GM18505 (cell line): ENCODE data around the gene MCU.
"Not testable (repeated sequence)": the region's sequence is repeated elsewhere in the genome, so short reads cannot be mapped to it uniquely, and the experiment has no call there.

Experiments
- ATAC-seq: cut with Tn5 transposase; IDR thresholded peaks from one replicate; pipeline ENCODE4 v1.9.1; 2021; ENCODE audit not compliant: unreplicated experiment
- POLR2A ChIP-seq: IDR thresholded peaks from 4 replicates; pipeline ENCODE4 v1.6.1; 2011; ENCODE audit warnings: borderline replicate concordance; ENCODE audit not compliant: insufficient read depth, insufficient read length; ENCODE audit errors: extremely low read depth

MCU gene

DNA sequence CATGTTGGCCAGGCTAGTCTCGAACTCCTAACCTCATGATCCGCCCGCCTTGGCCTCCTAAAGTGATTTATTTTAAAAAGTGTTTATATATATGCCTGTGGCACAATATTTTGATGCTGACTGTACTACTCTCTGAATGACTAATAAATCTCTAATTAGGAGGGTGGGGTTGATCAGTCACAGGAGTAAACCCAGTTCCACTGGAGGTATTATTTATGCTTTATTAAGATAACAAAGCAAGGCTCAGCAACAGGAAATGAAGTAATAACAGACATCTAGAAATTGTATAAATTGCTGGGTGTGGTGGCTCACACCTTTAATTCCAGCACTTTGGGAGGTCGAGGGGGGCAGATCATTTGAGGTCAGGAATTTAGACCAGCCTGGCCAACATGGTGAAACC, 26.0 kb upstream of the MCU start:
- no peak for ATAC-seq
- no peak for TF ChIP-seq POLR2A

GRCh38 chr10:72667207-72667864, 24.6 kb upstream of the MCU start:
- no peak for TF ChIP-seq POLR2A
- no peak for ATAC-seq

GRCh38 chr10:72673280-72673679, 18.7 kb upstream of the MCU start:
- no peak for TF ChIP-seq POLR2A
- ATAC-seq = no peak

GRCh38 chr10:72674174-72674573, 17.8 kb upstream of the MCU start:
- ATAC-seq = not testable (repeated sequence)

- TF ChIP-seq POLR2A = no peak
- no peak for ATAC-seq
Observed at GRCh38 chr10:72679838-72680241, 12.1 kb upstream of the MCU start.

GRCh38 chr10:72682638-72683037, 9.3 kb upstream of the MCU start:
- no peak for TF ChIP-seq POLR2A
- no peak for ATAC-seq

- no peak for TF ChIP-seq POLR2A
- ATAC-seq = no peak
Observed at GRCh38 chr10:72685264-72685921, 6.5 kb upstream of the MCU start.

GRCh38 chr10:72686430-72686829, 5.5 kb upstream of the MCU start:
- ATAC-seq = not testable (repeated sequence)

DNA sequence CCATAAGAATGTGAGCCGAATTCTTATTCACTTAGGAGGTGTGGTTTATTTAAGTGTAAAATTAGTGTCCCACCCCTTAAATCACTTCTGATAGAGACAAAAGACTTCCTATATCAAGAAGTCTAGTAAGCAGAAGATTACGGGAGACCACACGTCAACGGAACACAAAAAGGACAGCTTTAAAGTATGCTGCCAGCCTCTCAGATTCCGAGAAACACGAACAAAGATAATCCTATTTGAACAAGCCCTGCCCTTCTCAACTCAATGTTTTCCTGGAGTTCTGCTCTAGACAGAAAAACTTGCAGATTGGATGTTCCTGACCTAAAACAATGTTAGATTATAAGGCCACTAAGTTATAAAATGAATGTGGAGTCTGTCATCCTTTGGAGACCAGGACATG, 4.9 kb upstream of the MCU start:
- TF ChIP-seq POLR2A = no peak
- ATAC-seq = no peak

- ATAC-seq = no peak
Observed at GRCh38 chr10:72688208-72688651, 3.7 kb upstream of the MCU start.

DNA sequence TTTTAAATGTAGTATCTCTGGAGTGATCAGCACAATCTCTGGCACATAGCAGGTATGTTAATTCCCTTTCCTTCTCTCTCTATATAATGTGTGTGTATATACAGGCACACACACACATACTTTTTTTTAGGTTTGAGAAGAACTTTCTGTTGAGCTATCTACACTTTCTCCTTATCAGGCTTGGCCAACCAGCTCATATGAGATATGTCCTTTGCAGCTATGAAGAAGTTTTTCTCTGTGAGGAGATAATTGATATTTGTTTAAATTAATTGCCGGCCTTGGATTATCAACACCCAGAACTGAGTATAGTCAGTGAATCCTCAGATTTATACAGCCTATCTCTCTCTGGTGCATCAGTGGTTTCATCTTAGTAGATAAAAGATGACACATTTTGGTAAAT, 2.3 kb upstream of the MCU start:
- no peak for ATAC-seq
- no peak for TF ChIP-seq POLR2A

More at GRCh38 chr10:72688208-72688651, 3.7 kb upstream of the MCU start:
- no peak for TF ChIP-seq POLR2A

DNA sequence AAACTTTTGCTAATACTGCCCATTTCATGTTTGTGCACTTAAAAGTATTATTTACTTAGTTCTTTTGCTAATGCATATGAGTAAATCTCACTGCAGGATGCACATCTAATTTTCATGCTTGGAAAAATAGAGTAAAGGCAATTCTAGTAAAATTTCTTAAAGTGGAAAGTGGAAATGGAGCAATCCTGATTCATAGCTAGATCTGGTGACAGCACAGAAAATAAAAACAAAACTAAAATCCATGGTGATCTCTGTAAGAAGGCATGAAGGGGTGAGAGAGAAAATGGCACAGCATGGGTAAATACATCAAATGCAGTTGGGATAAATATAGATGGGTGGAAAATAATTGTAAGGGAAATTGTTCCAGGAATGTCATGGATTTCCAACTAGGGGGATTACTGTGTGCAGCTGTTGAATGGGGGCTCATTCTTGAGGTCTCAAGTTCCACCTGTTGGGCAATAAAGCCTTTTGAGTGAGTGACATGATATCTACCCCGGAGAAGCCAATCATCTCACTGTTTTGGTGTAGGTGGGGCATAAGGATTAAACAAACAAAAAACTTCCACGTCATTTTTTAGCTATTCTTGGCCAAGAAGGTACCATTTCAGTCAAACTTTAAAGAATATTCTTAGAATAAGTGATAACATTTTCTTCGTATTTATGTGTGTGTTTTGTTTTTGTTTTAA, 1.7 kb upstream of the MCU start:
- no peak for TF ChIP-seq POLR2A
- no peak for ATAC-seq

GRCh38 chr10:72691470-72691862, 477 bp upstream of the MCU start:
- no peak for ATAC-seq
- TF ChIP-seq POLR2A = no peak

DNA sequence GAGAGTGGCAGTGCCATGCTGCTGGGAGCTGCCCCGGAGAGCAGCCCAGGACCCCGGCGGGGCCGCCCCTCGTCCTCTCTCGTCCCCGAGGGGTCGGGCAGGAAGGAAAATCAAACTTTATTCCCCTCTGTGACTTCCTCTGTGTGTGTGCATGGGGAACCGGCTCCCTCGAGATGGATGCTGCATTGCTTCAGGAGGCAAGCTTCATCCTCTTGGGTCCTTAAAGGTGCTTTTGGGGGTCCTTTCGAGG, 726 bp downstream of the MCU start:
- no peak for TF ChIP-seq POLR2A
- ATAC-seq = no peak
